ENCODE results near the gene DNAAF5.

Gene DNAAF5

GRCh38 chr7:768881-769504, 42.5 kb downstream of the DNAAF5 start:
- DNase-seq (ENCODE audit: low spot score), result no peak

DNA sequence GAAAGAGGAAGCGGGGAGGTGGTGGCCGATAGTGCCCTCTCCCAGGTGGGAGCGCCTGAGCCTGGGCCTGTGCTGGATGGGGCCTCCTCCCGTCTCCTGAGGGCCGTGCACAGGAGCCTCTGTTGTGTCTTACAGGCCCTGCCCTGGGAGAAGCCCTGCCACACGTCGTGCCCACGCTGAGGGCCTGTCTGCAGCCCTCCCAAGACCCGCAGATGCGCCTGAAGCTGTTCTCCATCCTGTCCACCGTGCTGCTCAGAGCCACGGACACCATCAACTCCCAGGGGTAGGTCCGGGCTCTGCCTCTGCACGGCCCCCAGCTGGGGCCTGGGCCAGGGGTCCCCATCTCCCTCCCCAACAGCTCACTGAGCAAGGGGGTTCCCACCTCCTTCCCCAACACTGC, 43.8 kb downstream of the DNAAF5 start:
- no peak for DNase-seq (ENCODE audit: low spot score)

GRCh38 chr7:770741-771166, 44.3 kb downstream of the DNAAF5 start:
- DNase-seq (ENCODE audit: low spot score), result no peak

DNA sequence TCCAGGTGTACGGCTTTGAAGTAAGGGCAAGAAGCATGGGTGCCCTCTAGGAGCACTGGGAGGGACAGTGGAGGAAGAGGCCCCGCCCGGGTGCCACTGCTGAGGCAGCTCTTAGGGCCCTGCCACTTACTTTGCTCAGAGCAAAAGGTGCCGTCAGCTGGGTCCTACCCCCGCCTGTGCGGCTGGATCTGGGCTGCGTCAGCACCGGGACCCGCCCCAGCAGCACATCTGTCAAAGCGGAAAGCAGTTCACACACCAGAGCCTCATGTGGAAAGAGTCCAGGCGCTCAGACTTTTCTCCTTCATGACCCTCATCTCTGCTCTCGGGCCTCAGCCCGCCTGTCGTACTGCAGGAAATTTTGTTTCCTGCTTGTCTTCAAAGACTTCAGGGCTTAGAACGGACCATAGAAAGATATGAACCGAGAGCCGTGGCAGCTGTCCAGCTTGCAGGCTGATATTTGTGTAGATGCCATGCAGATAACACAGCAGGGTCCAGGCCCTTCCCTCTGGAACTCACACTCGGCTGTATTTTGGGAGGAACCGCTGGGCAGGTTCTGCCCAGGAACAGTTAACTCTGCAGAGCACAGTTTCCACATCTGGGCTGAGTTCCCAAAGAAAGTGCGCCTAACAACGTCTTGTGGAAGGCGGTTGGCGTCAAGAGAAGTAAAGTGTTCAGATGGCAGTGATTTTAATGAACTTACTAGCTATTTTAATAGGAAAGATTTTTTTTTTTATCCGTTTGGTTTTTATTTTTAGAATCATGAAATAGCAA, 44.9 kb downstream of the DNAAF5 start:
- DNase-seq (ENCODE audit: low spot score), result no peak

DNA sequence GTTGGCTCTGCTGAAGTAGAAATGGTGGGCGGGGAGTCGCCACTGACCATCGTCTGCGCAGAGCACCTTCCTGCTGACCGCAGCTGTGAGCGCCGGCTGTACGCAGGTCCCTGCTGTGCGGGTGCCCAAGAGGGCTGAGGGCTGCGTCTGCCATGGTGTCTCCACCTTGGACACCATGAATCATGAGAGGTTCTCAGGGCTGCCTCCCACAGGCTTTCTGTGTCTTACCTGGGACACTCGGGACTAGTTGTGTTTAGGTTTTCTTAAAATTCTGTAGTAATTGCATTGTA, 45.5 kb downstream of the DNAAF5 start:
- DNase-seq (ENCODE audit: low spot score), result no peak

DNA sequence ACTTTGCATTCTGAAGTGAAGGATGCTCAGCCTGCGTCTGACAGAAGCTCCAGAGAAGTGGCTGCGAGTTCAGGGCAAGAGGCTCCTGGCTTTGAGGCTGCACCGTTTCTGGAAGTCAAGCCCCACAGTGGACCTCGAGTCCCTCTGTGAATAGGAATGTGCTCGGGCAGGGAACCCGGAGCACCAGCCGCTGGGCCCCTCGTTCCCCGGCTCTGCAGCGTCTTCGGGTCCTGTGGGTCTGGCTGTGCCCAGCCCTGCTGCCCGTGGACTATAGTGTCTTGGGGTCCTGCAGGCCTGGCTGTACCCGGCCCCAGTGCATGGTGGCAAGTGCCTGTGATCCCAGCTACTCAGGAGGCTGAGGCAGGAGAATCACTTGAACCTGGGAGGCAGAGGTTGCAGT, 45.9 kb downstream of the DNAAF5 start:
- DNase-seq (ENCODE audit: low spot score), result no peak

GRCh38 chr7:772861-773621, 46.5 kb downstream of the DNAAF5 start:
- no peak for DNase-seq (ENCODE audit: low spot score)

DNA sequence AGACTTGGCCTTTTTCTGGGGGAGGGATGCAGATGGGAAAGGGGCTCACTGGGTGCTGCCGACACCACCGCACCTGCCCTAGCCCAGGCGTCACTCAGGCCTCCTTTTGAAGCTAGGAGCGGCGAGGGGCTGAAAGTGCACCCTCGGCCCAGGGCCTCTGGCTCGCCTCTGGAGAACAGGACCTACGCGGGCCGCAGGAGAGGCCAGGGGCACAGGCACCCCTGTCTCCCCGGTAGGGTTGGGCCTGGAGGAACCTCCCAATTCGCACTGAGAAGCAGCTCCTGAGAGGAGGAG, 47.1 kb downstream of the DNAAF5 start:
- DNase-seq (ENCODE audit: low spot score), result no peak

GRCh38 chr7:774161-775109, 47.9 kb downstream of the DNAAF5 start:
- DNase-seq (ENCODE audit: low spot score), result peak; percentile 65

DNA sequence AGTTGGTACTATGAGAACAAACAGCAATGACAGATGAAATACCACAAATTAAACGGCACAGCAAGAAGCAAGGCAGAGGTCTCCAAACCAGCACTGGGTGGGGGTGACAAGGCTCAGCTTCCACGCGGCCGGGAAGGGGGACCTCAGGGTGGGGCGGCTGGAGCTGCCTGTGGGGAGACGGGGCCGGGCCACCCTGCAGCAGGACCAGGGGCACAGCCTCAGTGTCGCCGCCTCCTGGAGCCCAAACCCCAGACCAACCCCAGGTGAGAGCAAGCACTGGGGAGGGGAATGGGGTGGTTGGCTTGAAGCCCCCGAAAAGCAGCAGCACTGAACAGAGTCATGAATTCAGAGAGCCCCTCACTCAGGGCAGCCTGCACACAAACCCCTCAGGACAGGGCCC, 49.9 kb downstream of the DNAAF5 start:
- DNase-seq (ENCODE audit: low spot score), result no peak

- no peak for DNase-seq (ENCODE audit: low spot score)
Measured at GRCh38 chr7:776992-777727, 50.7 kb downstream of the DNAAF5 start.

DNA sequence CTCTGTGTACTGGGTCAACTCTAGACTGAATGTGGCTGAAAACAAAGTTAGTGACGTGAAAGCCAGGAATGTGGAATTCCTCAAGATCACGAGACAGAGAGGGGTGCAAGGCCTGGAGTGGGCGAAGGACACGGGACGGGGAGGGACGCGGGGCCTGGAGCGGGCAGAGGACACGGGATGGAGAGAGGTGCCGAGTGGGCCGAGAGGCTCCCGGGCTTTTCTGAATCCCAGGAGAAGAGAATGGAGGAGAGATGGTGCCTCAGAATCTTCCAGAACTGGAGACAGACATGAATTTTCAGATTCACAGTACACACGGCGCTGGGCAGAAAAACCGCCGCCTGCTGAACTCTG, 51.2 kb downstream of the DNAAF5 start:
- no peak for DNase-seq (ENCODE audit: low spot score)

GRCh38 chr7:778271-778967, 51.9 kb downstream of the DNAAF5 start:
- DNase-seq (ENCODE audit: low spot score), result no peak

DNA sequence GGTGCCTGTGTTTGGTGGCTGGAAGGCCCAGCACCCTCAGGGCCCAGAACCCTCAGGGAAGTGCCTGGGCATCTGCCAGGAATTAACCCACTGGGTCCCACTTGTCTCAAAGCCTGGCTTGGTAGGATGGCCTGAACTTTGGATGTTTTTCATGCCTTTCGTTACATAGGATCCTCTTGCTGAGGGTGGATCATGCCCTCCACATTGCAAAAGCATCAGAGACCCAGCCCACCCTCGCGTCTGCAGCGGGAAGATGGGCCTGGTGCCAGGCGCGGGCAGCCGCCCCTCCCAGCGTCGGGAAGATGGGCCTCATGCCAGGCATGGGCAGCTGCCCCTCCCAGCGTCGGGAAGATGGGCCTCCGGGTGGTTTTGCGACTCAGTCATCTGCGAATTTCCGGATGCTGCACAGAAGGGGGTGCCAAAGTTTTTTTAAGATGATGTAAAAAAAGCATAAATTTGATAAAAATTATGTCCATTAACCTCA, 52.5 kb downstream of the DNAAF5 start:
- DNase-seq (ENCODE audit: low spot score), result no peak

GRCh38 chr7:779480-779879, 53.0 kb downstream of the DNAAF5 start:
- no peak for DNase-seq (ENCODE audit: low spot score)

- no peak for DNase-seq (ENCODE audit: low spot score)
Measured at GRCh38 chr7:780081-780480, 53.6 kb downstream of the DNAAF5 start.

DNA sequence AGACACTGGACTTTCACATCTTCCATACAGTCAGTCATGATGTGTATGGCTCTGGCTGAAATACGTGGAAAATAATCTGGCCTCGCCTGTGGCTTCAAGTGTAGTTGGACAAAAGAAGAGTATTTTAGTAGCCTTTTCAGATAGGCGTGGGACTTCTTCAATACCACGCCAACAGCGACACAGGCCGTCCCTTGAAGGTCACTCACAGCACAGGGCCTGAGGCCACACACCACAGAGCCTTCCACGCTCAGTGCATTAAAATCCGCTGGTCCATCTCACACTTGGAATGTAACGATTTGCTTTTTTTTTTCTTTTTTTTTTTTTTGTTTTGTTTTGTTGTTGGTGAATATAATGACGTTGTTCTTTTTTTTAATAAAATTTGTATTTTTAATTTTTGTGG, 54.0 kb downstream of the DNAAF5 start:
- DNase-seq (ENCODE audit: low spot score), result no peak

DNA sequence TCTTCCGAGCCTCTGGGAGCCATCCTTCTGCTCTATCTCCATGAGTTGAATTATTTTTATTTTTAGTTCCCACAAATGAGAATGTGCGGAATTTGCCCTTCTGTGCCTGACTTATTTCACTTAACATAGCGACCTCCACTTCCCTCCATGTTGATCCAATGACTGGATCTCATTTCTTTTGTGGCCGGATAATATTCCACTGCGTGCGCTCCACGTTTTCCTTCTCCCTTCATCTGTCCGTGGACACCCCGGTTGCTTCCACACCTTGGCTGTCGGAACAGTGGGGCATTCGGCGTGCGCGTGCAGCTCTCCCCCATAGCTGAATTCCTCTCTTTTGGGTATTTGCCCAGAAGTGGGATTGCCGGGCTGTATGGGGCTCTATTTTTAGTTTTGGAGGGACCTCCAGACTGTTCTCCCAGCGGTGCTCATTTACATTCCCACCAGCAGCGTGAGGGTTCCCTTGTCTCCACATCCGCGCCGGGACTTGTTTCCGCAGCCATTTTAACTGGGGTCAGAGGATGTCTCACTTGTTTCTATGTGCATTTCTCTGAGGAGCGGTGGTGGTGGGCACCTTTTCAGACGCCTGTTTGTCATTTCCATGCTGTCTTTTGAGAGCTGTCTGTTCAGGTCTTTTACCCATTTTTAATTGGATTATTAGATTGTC, 54.8 kb downstream of the DNAAF5 start:
- no peak for DNase-seq (ENCODE audit: low spot score)

GRCh38 chr7:781936-782529, 55.5 kb downstream of the DNAAF5 start:
- DNase-seq (ENCODE audit: low spot score), result no peak
